Measurements from ENCODE around the gene ADGRB3.
"Not testable (repeated sequence)": the region's sequence is repeated elsewhere in the genome, so short reads cannot be mapped to it uniquely, and the experiment has no call there.

Gene ADGRB3

DNA sequence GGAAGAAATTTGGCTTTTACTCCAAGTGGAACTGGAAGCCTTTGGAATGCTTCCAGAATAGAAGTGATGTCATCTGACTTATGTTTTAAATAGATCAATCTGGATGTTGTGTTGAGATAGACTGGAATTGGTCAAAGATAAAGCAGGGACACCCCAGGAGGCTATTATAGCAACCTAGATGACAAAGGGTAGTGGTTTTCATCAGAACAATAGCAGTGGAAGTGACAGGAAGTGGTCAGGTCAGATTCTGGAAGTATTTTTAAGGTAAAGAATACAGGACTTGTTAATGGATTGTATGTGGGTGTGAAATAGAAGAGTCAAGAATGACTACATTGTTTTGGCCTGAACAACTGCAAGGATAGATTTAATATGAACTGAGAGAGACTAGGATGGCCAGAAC lies 191.4 kb downstream of the ADGRB3 start:
- no peak for DNase-seq (ENCODE audit: low spot score)

DNA sequence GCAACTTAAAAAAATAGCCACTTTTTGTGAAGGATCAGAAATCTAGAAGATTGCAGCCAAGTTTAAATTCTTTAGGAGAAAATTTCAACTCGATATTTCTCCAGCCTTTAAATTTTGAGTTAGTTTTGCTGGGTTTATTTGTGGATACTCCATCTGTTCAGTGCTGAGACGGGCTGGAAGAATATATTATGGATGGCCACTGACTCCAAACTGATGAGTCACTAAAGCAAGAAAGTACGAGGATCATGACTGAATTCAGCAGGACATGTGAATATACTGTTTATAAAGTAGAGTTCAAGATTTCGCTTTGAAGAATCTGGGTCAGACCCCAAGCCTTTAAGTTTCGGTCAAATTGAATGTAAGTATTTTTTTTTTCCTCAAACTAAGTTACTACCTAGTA lies 199.5 kb downstream of the ADGRB3 start:
- no peak for DNase-seq (ENCODE audit: low spot score)

- no peak for DNase-seq (ENCODE audit: low spot score)
Measured at GRCh38 chr6:68838571-68838970, 203.5 kb downstream of the ADGRB3 start.

DNA sequence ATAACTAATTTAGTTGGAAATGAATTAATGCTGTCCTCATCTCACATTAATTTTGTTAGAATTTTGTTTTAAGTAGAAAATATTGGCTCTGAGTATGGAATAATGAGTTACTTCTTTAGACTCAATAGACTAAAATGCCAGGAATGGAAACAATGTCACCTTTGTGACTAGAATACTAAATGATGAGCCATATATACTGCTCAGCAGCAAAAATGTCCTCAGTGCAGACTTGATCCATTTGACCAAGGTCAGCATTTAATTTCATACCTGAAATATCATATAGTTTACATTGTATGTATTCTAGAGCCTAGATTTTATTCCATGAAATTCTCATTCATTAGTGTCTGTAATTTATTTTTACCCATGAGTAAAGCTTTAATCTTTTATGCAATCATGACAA lies 217.7 kb downstream of the ADGRB3 start:
- DNase-seq (ENCODE audit: low spot score) = no peak

- no peak for DNase-seq (ENCODE audit: low spot score)
Measured at GRCh38 chr6:68859233-68859632, 224.2 kb downstream of the ADGRB3 start.

GRCh38 chr6:68868646-68869045 lies 233.6 kb downstream of the ADGRB3 start:
- no peak for DNase-seq (ENCODE audit: low spot score)

DNA sequence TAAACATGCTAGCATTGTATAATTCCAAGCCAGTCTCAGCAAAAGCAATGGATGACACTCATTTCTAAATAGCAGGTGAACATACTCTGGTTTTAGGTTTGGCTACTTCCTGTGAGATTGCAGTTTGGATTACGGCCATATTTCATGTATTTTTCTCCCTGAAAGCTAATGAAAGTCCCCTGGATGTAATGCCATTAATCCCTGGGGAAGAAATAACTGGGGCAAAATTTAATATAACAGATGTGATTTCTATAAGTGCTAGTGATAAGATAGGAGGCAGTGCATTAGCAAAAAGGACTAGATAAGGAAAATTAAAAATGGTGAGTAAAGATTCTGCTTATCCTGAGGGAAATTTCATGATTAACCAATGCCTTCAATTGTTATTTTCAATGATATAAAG lies 238.2 kb downstream of the ADGRB3 start:
- DNase-seq (ENCODE audit: low spot score) = no peak

- DNase-seq (ENCODE audit: low spot score) = no peak
Measured at GRCh38 chr6:68874747-68875146, 239.7 kb downstream of the ADGRB3 start.

- no peak for DNase-seq (ENCODE audit: low spot score)
Measured at GRCh38 chr6:68875403-68875802, 240.3 kb downstream of the ADGRB3 start.

GRCh38 chr6:68876792-68877493 lies 241.9 kb downstream of the ADGRB3 start:
- no peak for DNase-seq (ENCODE audit: low spot score)

DNA sequence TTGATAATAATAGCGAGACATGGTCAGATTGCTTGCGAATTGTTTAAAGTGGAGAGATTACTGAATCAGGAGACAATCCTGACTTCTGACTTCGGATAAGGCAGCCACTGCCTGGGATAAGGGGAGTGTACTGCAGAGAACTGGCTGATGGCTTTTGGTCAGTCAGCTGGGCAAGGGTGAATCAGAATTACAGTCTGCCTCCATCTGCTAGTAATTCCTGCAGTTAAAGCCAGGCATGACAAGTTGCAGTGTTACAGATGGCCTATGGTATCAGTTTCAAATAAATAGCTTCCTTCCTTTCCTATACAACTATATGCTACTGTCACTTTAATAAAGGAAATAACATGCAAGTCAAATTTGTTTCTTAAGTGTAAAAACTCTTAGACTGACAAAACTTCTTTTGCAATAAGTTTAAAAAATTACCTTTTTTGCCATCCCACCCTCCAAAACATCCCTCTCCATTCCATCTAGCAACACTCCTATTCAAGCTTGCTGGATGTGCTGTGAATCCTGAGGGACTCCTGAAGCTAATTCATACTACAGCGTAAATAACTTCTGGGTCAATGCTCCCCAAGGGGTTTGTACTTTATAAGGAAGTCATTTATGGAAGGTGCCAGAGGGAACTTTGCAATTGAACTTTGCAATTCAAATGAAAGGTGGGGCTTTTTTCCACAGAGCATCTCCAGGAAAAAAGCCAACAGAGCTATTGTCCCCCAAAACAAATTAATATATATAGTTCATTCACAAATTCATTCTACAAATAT lies 245.2 kb downstream of the ADGRB3 start:
- DNase-seq (ENCODE audit: low spot score) = no peak

DNA sequence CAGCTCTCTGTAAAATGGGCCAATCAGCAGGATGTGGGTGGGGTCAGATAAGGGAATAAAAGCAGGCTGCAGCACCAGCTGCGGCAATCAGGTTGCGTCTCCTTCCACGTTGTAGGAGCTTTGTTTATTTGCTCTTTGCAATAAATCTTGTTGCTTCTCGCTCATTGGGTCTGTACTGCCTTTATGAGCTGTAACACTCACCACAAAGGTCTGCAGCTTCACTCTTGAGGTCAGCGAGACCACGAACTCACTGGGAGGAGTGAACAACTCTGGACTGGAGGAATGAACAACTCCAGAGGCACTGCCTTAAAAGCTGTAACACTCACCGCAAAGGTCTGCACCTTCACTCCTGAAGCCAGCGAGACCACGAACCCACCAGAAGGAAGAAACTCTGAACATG lies 248.2 kb downstream of the ADGRB3 start:
- DNase-seq (ENCODE audit: low spot score) = not testable (repeated sequence)

- no peak for DNase-seq (ENCODE audit: low spot score)
Measured at GRCh38 chr6:68891419-68891818, 256.3 kb downstream of the ADGRB3 start.

GRCh38 chr6:68892452-68892851 lies 257.4 kb downstream of the ADGRB3 start:
- no peak for DNase-seq (ENCODE audit: low spot score)

DNA sequence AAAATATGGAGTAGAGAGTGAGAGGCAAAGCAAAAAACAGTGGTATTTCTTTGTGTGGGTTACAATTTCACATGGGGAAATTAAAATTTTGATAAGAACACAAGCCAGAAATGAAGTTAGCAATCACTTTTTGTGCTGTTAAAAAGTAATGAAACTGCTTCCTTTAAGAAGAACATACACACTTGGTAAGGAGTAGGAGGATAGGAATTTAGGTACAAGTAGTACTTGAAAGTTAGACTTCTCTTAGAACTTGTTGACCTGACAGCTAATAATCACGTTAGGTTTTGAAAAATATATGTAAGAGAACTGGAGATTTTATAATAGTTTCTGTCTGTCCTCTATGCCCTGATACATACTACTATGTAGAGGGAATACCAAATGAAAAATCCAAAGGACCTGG lies 260.8 kb downstream of the ADGRB3 start:
- DNase-seq (ENCODE audit: low spot score) = no peak

DNA sequence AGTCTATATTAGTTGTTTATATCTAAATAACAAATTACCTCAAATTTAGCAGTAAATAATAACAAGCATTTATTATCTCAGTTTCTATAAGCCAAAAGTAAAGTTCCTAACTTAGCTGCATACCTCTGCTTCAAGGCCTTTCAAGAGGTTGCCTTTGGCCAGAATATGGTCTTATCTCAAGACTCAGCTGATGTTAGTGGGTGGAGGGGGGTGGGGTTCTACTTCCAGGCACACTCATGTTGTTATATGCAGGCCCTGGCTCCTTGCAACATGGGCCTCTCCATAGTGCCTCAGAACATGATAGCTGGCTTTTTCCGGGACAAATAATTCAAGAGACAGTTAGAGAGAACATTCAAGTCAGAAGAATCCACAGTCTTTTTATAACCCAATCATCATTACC lies 266.0 kb downstream of the ADGRB3 start:
- no peak for DNase-seq (ENCODE audit: low spot score)

GRCh38 chr6:68911334-68911733 lies 276.3 kb downstream of the ADGRB3 start:
- no peak for DNase-seq (ENCODE audit: low spot score)

DNA sequence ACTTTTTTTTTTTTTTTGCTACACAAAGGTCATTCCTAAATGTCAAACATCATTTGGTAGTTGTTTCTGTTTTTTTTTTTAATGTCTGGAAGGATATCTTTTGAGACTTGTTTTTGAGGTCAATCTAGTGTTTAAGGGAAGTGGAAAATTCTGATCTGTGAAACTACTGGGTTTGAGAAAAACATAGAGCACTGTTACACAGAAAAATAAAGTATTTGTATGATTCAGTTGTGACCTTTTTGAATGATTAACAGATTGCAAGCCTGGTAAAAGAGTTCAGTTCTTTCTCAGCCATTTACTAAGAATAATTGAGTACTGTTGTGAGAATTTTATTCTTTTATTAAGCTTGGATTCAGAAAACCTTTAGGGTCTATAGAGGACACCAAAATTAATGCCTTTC lies 276.7 kb downstream of the ADGRB3 start:
- no peak for DNase-seq (ENCODE audit: low spot score)

- DNase-seq (ENCODE audit: low spot score) = not testable (repeated sequence)
Measured at GRCh38 chr6:68912805-68913204, 277.7 kb downstream of the ADGRB3 start.

GRCh38 chr6:68915586-68915985 lies 280.5 kb downstream of the ADGRB3 start:
- DNase-seq (ENCODE audit: low spot score) = no peak

GRCh38 chr6:68919537-68919936 lies 284.5 kb downstream of the ADGRB3 start:
- DNase-seq (ENCODE audit: low spot score) = no peak

GRCh38 chr6:68941345-68941744 lies 306.3 kb downstream of the ADGRB3 start:
- no peak for DNase-seq (ENCODE audit: low spot score)

DNA sequence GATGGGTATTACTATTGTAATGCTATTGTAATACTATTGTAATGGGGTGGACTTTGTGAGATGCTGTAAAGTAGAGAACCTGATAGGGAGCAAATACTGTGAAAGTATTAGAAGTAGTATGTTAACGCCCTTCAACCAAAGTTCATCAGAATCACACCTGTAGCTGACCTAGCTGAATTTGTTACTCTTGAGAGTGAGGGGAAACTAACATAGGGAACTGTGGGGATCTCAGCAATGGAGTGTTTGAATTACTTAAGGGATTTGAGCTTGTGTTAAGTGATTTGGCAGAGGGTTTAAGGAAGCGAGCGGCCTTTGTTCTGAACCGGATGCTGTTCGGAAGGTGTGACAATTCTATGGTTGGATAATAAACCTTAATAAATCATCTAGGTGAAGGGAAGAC lies 312.6 kb downstream of the ADGRB3 start:
- DNase-seq (ENCODE audit: low spot score) = no peak

DNA sequence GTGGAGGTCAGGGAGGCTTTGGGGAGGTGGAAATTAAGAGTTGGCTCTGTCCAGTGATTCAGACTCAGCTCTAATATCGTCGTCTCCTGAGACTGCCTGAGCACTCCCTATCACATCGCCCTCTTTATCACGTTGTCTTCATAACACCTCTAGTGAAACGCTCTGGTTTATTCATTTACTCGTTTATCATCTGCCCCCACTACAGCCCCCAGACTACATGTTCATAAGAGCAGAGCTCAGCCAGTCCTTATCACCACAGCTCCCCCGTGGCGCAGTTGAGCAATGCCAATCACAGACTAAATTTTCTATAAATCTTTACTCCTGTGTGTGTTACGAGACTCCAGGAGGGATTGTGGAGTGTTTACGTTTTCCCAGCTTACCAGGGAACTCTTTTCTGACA lies 316.2 kb downstream of the ADGRB3 start:
- DNase-seq (ENCODE audit: low spot score) = no peak

Data from hematopoietic multipotent progenitor cell treated with erythropoietin and hydrocortisone succinate and interleukin-3 and kit ligand, for 15 days (in vitro differentiated cells).